ENCODE measurements around the gene CCDC152.

- TF ChIP-seq, protein P1, sequence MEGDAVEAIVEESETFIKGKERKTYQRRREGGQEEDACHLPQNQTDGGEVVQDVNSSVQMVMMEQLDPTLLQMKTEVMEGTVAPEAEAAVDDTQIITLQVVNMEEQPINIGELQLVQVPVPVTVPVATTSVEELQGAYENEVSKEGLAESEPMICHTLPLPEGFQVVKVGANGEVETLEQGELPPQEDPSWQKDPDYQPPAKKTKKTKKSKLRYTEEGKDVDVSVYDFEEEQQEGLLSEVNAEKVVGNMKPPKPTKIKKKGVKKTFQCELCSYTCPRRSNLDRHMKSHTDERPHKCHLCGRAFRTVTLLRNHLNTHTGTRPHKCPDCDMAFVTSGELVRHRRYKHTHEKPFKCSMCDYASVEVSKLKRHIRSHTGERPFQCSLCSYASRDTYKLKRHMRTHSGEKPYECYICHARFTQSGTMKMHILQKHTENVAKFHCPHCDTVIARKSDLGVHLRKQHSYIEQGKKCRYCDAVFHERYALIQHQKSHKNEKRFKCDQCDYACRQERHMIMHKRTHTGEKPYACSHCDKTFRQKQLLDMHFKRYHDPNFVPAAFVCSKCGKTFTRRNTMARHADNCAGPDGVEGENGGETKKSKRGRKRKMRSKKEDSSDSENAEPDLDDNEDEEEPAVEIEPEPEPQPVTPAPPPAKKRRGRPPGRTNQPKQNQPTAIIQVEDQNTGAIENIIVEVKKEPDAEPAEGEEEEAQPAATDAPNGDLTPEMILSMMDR (IDR thresholded peaks at IDR 0.05), result no peak
- no peak for TF ChIP-seq ZFX (IDR thresholded peaks at IDR 0.05; ENCODE audit: borderline replicate concordance)
These were observed 31.2 kb downstream of the CCDC152 start for GRCh38 chr5:42787845-42788244.

Measured in 22Rv1 (cell line).